CD1c-positive myeloid dendritic cell (primary cell): ENCODE results near the gene RNF220.
A peak's percentile ranks its signal among the peaks of the same experiment; 100 is the strongest.
"Not testable (repeated sequence)": the region's sequence is repeated elsewhere in the genome, so short reads cannot be mapped to it uniquely, and the experiment has no call there.

Experiments used
- DNase-seq: peaks from one replicate; pipeline ENCODE4 v3.0.0-alpha.2; 2016; ENCODE audit errors: extremely low spot score

RNF220 gene

DNA sequence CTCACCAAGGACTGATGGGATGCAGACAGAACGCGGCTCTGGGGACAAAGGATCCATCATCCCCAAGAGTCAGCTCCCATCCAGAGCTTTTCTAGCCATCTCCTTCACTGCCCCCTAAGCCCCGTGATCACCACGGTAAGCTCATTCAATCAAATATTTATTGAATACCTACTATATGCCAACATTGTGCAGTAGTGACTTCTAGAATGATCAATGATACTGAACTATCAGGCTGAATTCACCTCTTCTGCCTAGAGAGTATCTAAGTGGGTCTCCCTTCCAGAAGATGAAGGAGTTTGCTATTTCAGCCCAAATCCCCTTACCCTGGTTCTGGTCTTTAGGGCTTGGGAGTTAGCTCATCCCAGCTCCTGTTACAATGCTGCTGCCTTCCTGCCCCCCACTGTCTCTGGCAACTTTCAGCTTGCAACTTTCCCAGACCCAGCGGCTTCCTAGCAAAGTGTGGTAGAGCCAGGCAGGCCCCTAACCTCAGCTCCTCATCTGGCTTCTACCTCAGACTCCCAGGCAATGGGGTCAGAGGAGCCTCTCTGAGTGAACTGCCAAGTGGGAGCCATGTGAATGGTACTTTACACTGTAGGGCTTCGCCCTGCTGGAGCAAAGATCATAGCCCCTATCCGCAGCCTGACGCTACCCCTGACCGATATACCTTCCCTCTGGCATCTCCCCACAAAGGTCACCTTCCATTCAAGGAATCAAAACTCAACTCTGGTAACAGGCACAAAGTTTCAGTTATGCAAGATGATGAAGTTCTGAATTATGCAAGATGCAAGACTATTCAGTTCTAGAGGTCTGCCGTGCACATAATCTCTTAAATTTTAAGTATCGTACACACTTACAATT is 248.3 kb downstream of the RNF220 start:
- no peak for DNase-seq

GRCh38 chr1:44654621-44655187 is 249.6 kb downstream of the RNF220 start:
- DNase-seq: no peak

GRCh38 chr1:44655609-44656008 is 250.6 kb downstream of the RNF220 start:
- DNase-seq: no peak

- DNase-seq: no peak
Measured at GRCh38 chr1:44659566-44659965, 254.5 kb downstream of the RNF220 start.

DNA sequence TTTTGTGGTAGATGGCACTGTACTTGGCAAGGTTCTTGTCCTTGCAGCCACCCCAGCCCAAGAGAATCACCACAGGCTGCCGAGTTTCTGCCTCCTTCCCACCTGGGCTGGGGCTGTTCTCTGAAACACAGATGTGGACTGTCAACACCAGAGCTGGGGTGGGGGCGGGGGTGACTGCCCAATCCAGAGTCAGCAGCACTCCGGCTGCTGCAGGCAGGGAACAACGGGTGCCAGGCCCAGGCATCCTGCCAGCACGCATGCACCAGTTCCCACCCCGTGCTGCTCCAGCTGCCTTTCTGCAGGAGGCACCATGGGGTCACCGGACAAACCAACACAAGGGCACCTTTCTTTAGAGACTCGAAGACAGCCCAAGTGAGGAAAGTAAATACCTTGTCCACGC is 255.1 kb downstream of the RNF220 start:
- no peak for DNase-seq

DNA sequence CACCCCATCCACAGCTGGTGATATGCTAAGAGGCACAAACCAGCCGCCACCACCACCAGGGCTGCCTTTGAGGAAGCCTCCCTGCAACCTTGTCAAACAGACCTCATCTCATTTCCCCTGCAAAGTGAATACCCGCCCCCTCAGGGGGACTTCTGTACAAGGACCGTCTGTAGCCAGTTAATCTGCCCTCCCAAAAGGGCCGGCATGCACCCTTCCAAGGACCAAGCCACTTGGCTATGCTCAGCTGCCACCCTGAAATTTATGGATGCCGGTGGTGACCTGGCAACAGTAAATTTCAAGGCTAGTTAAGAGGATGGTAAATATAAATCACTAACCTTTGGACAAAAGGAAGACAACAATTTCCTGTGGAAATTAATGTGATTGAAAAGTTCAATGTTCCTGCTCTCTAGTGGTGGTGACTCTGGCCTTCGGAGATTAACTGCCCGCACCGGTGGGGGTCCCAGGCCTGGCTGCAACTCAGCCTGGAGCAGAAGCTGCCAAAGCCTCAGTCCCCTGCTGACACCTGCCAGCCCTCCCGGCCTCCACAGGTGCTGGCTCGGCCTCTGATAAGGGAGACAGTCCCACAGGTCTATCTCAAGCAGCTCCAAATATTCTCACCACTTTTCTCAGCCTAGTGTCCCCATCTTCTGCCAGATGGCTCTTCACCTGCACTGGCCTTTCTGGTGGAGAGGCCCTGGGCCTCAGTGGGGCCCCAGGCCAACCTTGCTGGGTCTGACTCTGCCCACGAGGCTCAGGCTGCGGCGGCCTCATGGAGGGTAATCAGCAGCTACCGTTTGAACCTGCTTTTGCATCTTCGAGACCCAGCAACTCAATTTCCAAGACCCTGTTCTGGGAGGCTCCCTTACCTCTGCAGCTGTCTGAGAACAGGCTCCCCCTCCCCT is 257.0 kb downstream of the RNF220 start:
- DNase-seq: no peak

- no peak for DNase-seq
Measured at GRCh38 chr1:44662683-44663030, 257.6 kb downstream of the RNF220 start.

- DNase-seq: no peak
Measured at GRCh38 chr1:44663417-44663816, 258.4 kb downstream of the RNF220 start.

DNA sequence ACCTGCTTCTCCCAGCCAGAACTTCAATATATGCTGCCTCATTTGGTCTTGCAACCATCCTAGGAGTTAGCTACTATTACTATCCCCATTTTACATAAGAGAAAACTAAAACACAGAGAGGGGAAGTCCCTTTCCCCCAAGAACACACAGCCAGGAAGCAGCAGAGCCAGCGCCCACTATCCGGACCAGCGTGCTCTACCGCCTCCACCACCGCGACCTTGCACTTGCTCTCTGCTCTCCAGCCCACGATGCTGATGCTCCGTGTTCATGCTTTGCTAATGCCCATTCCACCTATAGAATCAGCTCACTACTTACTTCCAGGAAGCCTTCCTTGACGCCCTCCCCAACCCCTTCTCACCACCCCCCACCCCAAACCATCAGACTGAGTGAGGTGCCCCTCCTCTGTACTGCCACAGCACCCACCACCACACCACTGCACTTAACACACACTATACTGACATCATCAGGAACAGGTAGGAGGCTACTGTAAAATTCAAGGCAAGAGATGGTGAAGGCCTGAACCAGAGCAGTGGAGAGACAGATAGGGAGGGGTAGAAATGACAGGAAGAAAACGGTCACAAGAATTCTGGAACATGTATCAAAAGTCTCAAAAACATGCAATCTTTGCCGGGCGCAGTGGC is 259.8 kb downstream of the RNF220 start:
- DNase-seq: peak; percentile 50

GRCh38 chr1:44666719-44667118 is 261.7 kb downstream of the RNF220 start:
- DNase-seq: not testable (repeated sequence)

DNA sequence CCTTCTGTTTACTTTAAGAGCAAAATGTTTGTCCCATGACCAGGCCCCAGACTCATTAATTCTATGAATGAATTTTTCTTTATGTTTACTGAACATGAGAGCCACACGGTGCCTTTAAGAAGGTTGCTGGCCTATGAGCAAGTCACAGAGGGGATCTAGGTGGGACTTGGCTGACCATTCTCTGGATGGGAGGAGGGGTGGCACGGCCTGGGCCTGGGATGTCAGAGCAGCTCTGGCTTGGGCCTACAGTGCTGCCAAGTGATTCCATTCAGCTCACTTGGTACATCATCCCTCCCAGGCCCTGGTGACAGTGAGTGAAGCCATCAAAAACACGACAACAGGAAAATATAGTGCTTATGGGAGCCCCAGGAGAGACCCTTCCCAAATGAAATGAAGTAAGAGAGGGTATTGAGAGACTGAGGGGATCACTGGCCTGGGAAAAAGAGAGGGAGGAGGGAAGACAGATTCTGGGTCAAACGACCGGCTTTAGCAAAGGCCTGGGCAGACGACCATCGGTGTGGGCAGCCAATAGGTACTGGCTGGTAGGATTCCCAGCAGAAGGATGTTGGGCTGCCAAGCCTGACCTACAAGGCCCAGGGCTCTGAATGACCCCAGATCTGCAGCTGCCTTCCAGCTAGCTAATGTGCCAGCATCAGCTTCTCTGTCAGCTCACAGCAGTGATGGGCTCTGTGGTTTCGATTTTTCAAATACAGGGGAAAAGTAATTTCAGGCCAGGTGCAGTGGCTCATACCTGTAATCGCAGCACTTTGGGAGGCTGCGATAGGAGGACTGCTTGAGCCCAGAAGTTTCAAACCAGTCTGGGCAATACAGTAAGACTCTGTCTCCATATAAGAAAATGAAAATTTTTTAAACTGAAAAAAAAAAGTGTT is 265.9 kb downstream of the RNF220 start:
- DNase-seq: no peak

- DNase-seq: peak; percentile 94
Measured at GRCh38 chr1:44672254-44672955, 267.4 kb downstream of the RNF220 start.

DNA sequence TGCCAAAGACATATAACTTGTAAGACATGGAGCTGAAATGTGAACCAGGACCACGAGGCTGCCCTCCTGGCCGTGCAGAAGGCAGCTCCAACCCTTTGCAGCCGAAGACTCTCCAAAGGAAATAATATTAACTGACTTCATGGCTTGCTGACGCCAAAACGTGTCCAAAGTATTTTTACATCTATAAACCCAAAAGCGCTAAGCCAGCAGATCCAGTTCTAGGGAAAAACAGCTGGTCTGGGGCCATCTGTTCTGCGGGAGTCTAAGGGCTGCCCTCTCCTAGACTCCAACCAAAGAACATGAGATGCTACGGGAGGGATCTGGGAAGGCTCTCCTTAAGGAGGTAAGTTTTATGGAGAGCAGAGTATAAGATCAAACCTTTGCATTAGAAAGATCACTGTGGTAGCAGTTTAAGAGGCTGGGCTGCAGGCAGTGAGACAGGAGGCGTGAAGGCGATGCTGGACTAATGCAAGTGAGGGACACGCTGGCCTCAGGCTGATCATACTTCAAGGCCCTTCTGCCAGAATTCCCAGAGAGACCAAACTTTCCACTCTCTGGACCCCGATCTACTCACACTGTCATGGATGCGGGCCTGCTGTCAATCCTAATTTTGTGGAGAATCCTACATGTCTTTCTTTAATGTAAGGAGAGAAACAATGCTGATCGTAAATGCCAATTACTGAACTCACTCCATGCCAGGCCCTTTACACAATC is 268.1 kb downstream of the RNF220 start:
- DNase-seq: no peak

GRCh38 chr1:44673675-44674112 is 268.6 kb downstream of the RNF220 start:
- DNase-seq: no peak

GRCh38 chr1:44674113-44675000 is 269.3 kb downstream of the RNF220 start, which contains the start of the genes ARMH1 and TMEM53:
Gene ARMH1 (plus strand): TSS chr1:44674714. CDS start chr1:44689698, 14,984 bp downstream.
Gene TMEM53 (minus strand): TSS chr1:44674481. CDS start chr1:44674391, 90 bp downstream.
- DNase-seq: peak; percentile 98

- no peak for DNase-seq
Measured at GRCh38 chr1:44675186-44675585, 270.1 kb downstream of the RNF220 start.

DNA sequence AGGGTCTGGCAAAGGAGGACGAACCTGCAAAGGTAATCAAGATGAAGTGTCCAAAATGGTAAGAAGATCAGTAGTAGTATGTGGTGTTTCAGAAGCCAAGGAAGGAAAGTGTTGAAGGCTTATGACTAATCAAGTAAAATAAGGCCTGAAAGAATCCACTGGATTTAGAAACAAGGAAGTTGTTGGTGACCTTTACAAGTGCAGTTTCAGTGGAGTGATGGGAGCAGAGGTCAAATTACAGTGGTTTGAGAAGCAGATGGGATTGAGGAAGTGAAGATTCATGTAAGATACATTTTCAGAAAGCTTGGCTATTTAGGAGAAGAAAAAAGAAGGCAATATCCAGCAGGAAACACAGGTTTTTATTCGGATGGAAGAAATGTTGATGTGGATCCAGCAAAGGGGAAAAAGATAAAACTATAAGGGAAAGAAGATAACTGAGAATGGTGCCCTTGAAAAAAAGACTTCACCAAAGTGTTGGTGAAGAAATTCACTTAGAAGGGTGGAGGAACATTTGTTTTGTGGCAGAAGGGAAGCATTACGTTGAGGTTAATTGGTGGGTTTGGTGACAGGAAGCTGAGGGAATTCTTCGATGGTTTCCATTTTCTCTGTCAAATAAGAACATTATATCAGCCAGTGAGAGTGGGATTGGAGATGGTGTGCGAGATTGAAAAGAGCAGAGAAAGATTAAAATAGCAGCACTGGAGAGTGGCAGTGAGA is 271.6 kb downstream of the RNF220 start:
- peak; percentile 91 for DNase-seq
